H1 (cell line): ENCODE results near the gene SLC4A11. TPM values are rescaled to one million over a fixed set of nuclear protein-coding genes. Genes with fewer than 3 reads are reported as not detected.

Experiments
- POLR2A ChIP-seq, 2 experiments: IDR thresholded peaks; 1 replicate in 1 of 2; 2 replicates in 1 of 2; pipeline ENCODE4 v1.6.1; 2011; ENCODE audit warnings: low read depth in 2 of 2, low read length in 2 of 2, mild to moderate bottlenecking in 2 of 2; ENCODE audit errors: control extremely low read depth in 1 of 2
- RBBP5 ChIP-seq: IDR thresholded peaks from 2 replicates; pipeline ENCODE4 v1.7.1; 2012; ENCODE audit warnings: low read depth, mild to moderate bottlenecking, inconsistent platforms, low read length, moderate library complexity, borderline replicate concordance
- TEAD4 ChIP-seq: IDR thresholded peaks from 2 replicates; pipeline ENCODE4 v1.6.1; 2012; ENCODE audit warnings: low read depth, low read length, inconsistent platforms, mixed read lengths
- polyA plus RNA-seq, 7 experiments: library from polyadenylated mRNA; depleted of rRNA in 3 of 7; stranded (reverse) in 5 of 7; unstranded in 2 of 7; fragments of >200 nt in 5 of 7; fragments of 200-250 nt in 2 of 7; gene quantifications; 1 replicate in 5 of 7; 2 replicates in 1 of 7; 4 replicates in 1 of 7; pipeline versions ENCODE4 v1.2.1 to v1.2.3, GENCODE V29; 2011 to 2013; ENCODE audit warnings: missing spikeins in 2 of 7, mixed read lengths in 2 of 7
- total RNA-seq: library from RNA; stranded (reverse); fragmentation: NEBNext Ultra II Directional; extraction: Animal tissue kit (Norgen Biotek cat#: 25700); gene quantifications from 2 replicates; pipeline ENCODE4 v1.2.1, GENCODE V29; 2021
- TF ChIP-seq, protein P1 (sequence below), 3 experiments: IDR thresholded peaks; 1 replicate in 2 of 3; 2 replicates in 1 of 3; pipeline versions ENCODE4 v1.5.1 to v1.6.1; 2011; ENCODE audit warnings: low read length in 3 of 3, mild to moderate bottlenecking in 3 of 3, inconsistent platforms in 2 of 3, low read depth in 1 of 3, moderate library complexity in 1 of 3; ENCODE audit not compliant: insufficient read depth in 1 of 3; ENCODE audit errors: control extremely low read depth in 1 of 3

Gene SLC4A11
- total and polyA plus RNA-seq, 2 of the 8 experiments (the other 6 are each of a cell fraction or from before 2014, with no cell fraction given), result 11.9 to 32.3 TPM

DNA sequence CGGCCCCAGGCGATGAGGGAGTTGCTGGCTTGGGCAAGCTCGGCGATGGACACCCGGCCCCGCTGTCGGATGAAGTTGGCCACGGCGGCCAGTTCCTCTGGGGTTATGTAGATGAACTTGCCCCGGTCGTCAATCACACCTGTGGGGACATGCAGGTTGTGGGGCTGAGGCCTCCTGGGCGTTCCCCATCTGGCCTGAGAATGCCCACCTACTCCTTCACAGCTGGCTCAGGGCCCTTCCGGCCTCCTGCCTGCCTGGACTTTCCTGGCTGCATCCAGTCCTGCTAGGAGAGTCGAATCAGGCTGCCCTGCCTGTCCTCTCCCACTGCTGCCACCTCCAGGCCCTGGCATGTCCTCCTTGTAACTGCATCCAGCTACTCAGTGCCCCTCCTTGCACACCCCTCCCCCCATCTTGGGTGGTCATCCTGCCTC is 48.3 kb downstream of the SLC4A11 start (continued):
- TF ChIP-seq, protein P1, sequence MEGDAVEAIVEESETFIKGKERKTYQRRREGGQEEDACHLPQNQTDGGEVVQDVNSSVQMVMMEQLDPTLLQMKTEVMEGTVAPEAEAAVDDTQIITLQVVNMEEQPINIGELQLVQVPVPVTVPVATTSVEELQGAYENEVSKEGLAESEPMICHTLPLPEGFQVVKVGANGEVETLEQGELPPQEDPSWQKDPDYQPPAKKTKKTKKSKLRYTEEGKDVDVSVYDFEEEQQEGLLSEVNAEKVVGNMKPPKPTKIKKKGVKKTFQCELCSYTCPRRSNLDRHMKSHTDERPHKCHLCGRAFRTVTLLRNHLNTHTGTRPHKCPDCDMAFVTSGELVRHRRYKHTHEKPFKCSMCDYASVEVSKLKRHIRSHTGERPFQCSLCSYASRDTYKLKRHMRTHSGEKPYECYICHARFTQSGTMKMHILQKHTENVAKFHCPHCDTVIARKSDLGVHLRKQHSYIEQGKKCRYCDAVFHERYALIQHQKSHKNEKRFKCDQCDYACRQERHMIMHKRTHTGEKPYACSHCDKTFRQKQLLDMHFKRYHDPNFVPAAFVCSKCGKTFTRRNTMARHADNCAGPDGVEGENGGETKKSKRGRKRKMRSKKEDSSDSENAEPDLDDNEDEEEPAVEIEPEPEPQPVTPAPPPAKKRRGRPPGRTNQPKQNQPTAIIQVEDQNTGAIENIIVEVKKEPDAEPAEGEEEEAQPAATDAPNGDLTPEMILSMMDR (IDR thresholded peaks at IDR 0.05; ENCODE audit: control extremely low read depth in 1 of 3, insufficient read depth in 1 of 3, low read depth in 1 of 3, low read length in 3 of 3), result peak in 1 of 3 experiments; percentile 21; a peak in 1 of 4 replicates
- TF ChIP-seq TEAD4 (no peak), RBBP5 (no peak), POLR2A (IDR thresholded peaks at IDR 0.05; ENCODE audit: control extremely low read depth in 1 of 2, low read depth in 2 of 2, low read length in 2 of 2) (no peak)
- TF ChIP-seq, all 59 proteins: peak for 3
